IMR-90 (cell line): ENCODE measurements around the gene C14orf180. TPM values are rescaled to one million over a fixed set of nuclear protein-coding genes. Genes with fewer than 3 reads are reported as not detected.

Experiments
- ATAC-seq: fragments of 200-7000 bp; cut with Tn5 transposase; 2 replicates; pipeline ENCODE4 v1.9.1; 2020; ENCODE audit warnings: low read depth, mild to moderate bottlenecking, moderate library complexity
- BruUV-seq: library from RNA; stranded (reverse); fragments of 400-500 nt; replicated peaks from 2 replicates; lab custom pipeline; 2021; lab: Mats Ljungman, UMichigan
- CTCF ChIA-PET: fragments of 300-600 bp; formaldehyde crosslinking; extraction: SDS; loops from one replicate; lab custom pipeline; 2021; ENCODE audit warnings: antibody characterized with exemption; lab: Yijun Ruan, JAX
- POLR2A ChIA-PET: fragments of 300-600 bp; sonication (Branson Sonifier 250); formaldehyde crosslinking; loops from one replicate; lab custom pipeline; 2022; ENCODE audit warnings: antibody characterized with exemption; ENCODE audit not compliant: unreplicated experiment; lab: Charles Lee
- DNase-seq: peaks from one replicate; pipeline ENCODE4 v3.0.0; 2013
- H2AFZ ChIP-seq: replicated peaks from 2 replicates; pipeline ENCODE3; 2013; ENCODE audit warnings: low read length, mild to moderate bottlenecking; ENCODE audit not compliant: poor library complexity
- H2AK5ac ChIP-seq: 2 replicates; pipeline ENCODE4 v1.6.1; 2013; ENCODE audit warnings: low read depth, low read length, inconsistent platforms
- H2AK9ac ChIP-seq: replicated peaks from 2 replicates; pipeline ENCODE3; 2013; ENCODE audit warnings: mild to moderate bottlenecking, low read depth, low read length, moderate library complexity; ENCODE audit not compliant: poor library complexity
- H2BK120ac ChIP-seq: 2 replicates; pipeline ENCODE4 v1.6.1; 2013; ENCODE audit warnings: low read depth, low read length, inconsistent platforms
- H2BK15ac ChIP-seq: 3 replicates; pipeline ENCODE4 v1.6.1; 2013; ENCODE audit warnings: low read depth, low read length, inconsistent platforms
- H2BK20ac ChIP-seq: 2 replicates; pipeline ENCODE4 v1.6.1; 2013; ENCODE audit warnings: low read depth, mild to moderate bottlenecking, inconsistent platforms, low read length, moderate library complexity
- H2BK5ac ChIP-seq: 2 replicates; pipeline ENCODE4 v1.6.1; 2013; ENCODE audit warnings: mild to moderate bottlenecking, low read depth, low read length, inconsistent platforms; ENCODE audit not compliant: poor library complexity, severe bottlenecking
- H3K14ac ChIP-seq: replicated peaks from 2 replicates; pipeline ENCODE4 v1.6.1; 2013; ENCODE audit warnings: low read depth, low read length, inconsistent platforms
- H3K18ac ChIP-seq: 2 replicates; pipeline ENCODE4 v1.6.1; 2013; ENCODE audit warnings: low read depth, low read length, control low read depth
- H3K23ac ChIP-seq: 2 replicates; pipeline ENCODE4 v1.6.1; 2013; ENCODE audit warnings: low read depth, low read length, inconsistent platforms
- H3K27ac ChIP-seq: 2 replicates; pipeline ENCODE4 v1.5.1; 2013; ENCODE audit warnings: mild to moderate bottlenecking, control low read depth, low read length; ENCODE audit not compliant: insufficient read depth
- H3K27me3 ChIP-seq: 2 replicates; pipeline ENCODE4 v1.6.1; 2013; ENCODE audit warnings: low read length; ENCODE audit not compliant: control insufficient read depth, insufficient read depth
- H3K36me3 ChIP-seq: 2 replicates; pipeline ENCODE4 v1.6.1; 2013; ENCODE audit warnings: low read length, mixed read lengths; ENCODE audit not compliant: control insufficient read depth, insufficient read depth
- H3K4ac ChIP-seq: 2 replicates; pipeline ENCODE4 v1.6.1; 2013; ENCODE audit warnings: low read depth, low read length, inconsistent platforms
- H3K4me1 ChIP-seq: 2 replicates; pipeline ENCODE4 v1.6.1; 2013; ENCODE audit warnings: low read length, mixed read lengths; ENCODE audit not compliant: control insufficient read depth, insufficient read depth
- H3K4me2 ChIP-seq: 2 replicates; pipeline ENCODE4 v1.6.1; 2013; ENCODE audit warnings: low read depth, mild to moderate bottlenecking, control low read depth, low read length, moderate library complexity
- H3K4me3 ChIP-seq: 2 replicates; pipeline ENCODE4 v1.5.1; 2013; ENCODE audit warnings: low read depth, mild to moderate bottlenecking, control low read depth, low read length, moderate library complexity; ENCODE audit not compliant: insufficient read depth
- H3K56ac ChIP-seq: 2 replicates; pipeline ENCODE4 v1.6.1; 2013; ENCODE audit warnings: low read length, inconsistent platforms; ENCODE audit not compliant: insufficient read depth; ENCODE audit errors: extremely low read depth
- H3K79me1 ChIP-seq, 2 experiments: 2 replicates each; pipeline ENCODE4 v1.6.1; 2013; ENCODE audit warnings: low read length in 2 of 2, inconsistent platforms in 1 of 2, low read depth in 1 of 2
- H3K9ac ChIP-seq: 2 replicates; pipeline ENCODE4 v1.6.1; 2013; ENCODE audit warnings: low read depth, low read length, control low read depth
- H3K9me1 ChIP-seq: 2 replicates; pipeline ENCODE4 v1.6.1; 2013; ENCODE audit warnings: low read length, inconsistent platforms; ENCODE audit not compliant: insufficient read depth
- H3K9me3 ChIP-seq: 2 replicates; pipeline ENCODE4 v1.6.1; 2013; ENCODE audit warnings: low read length; ENCODE audit not compliant: control insufficient read depth, insufficient read depth
- H4K20me1 ChIP-seq: 2 replicates; pipeline ENCODE4 v1.6.1; 2013; ENCODE audit warnings: low read length, inconsistent platforms; ENCODE audit not compliant: insufficient read depth
- H4K5ac ChIP-seq: 2 replicates; pipeline ENCODE4 v1.6.1; 2013; ENCODE audit warnings: mild to moderate bottlenecking, low read depth, low read length, control low read depth
- H4K8ac ChIP-seq, 2 experiments: 2 replicates each; pipeline ENCODE4 v1.6.1; 2013; ENCODE audit warnings: low read depth in 2 of 2, low read length in 2 of 2, control low read depth in 1 of 2, inconsistent platforms in 1 of 2
- H4K91ac ChIP-seq: 2 replicates; pipeline ENCODE4 v1.6.1; 2013; ENCODE audit warnings: low read depth, low read length, inconsistent platforms; ENCODE audit not compliant: insufficient read depth
- POLR2A ChIP-seq: IDR thresholded peaks from 2 replicates; pipeline ENCODE4 v1.6.1; 2012; ENCODE audit warnings: mild to moderate bottlenecking, low read depth, low read length
- RFX5 ChIP-seq: IDR thresholded peaks from 2 replicates; pipeline ENCODE4 v1.8.0; 2012; ENCODE audit warnings: low read depth, mild to moderate bottlenecking, low read length, moderate library complexity
- WGBS, 2 experiments: methylation state at CpG; one replicate each; pipeline versions ENCODE4 v1.1.5 to v1.1.7; 2013; ENCODE audit warnings: missing lambda C conversion rate in 2 of 2; ENCODE audit not compliant: insufficient read length in 1 of 2; ENCODE audit errors: extremely low coverage in 2 of 2; 5-methylcytosine and 5-hydroxymethylcytosine counted together
- dilution Hi-C: fragments of 300-500 bp; cut with HindIII; formaldehyde crosslinking; loops from one replicate; pipeline ENCODE4 v1.14.3; 2018; ENCODE audit warnings: low sequenced_read_pairs; ENCODE audit not compliant: unreplicated experiment
- in situ Hi-C: fragments of 300-500 bp; cut with MboI; formaldehyde crosslinking; loops from 3 replicates; pipeline ENCODE4 v1.14.3; 2019; ENCODE audit warnings: low sequenced_read_pairs, inconsistent platforms, mixed read lengths
- intact Hi-C: fragments of 100-400 bp; cut with micrococcal nuclease; formaldehyde crosslinking; loops from 2 replicates; pipeline ENCODE4 v1.10.0; 2022
- polyA plus RNA-seq, 3 experiments: library from polyadenylated mRNA; depleted of rRNA; stranded (reverse); fragments of >200 nt; gene quantifications; 2 replicates each; pipeline ENCODE4 v1.2.3, GENCODE V29; 2012; ENCODE audit warnings: low replicate concordance in 1 of 3
- total RNA-seq: library from RNA; depleted of rRNA; stranded (reverse); fragments of >200 nt; gene quantifications from 2 replicates; pipeline ENCODE4 v1.2.3, GENCODE V29; 2012

The C14orf180 gene
- total and polyA plus RNA-seq, 2 of the 4 experiments (the other 2 are of a cell fraction), result not detected

DNA sequence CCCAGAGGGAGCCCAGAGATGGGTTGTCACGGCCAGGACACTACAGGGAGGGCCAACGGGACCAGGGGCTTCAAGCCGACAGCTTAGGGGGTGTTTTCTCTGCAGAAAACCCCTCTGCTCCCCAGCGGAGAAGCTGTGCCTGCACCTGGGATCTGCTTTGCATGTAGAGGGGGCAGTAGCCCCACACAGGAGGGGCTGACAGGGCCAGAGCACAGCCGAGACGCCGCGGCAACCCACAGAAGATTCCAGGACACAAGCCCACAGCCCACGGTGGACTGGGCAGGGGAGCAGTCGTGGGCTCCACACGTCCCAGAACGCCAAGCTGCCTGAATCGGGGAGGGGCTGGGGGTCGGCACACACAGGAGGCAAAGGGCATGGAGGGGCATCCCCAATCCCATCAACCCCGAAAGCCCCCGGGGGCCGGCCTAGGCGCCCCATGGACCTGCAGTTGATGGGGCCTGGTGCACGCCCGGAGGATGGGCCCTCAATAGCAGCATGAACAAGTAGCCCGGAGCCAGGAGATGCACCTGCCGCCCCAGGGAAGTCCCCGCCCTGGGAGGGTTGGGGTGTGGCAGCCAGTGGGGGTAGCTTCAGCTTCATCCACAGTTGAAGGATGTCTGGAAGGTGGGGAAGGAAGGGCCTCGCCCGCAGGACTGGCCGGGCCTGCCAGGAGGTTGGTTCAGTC, 55.5 kb downstream of the C14orf180 start:
- DNase-seq (no peak), ATAC-seq (no peak)
- Histone ChIP-seq H3K27ac (no peak overlapping the region), H3K4me1 (no peaks in the 10 kb centered on the region), H3K9me3 (no peaks in the 10 kb centered on the region), H4K91ac (no peak overlapping the region), H3K9ac (no peak overlapping the region), H3K27me3 (peaks cover 17% of the 10 kb centered on the region), H2BK15ac (no peak overlapping the region), H3K4ac (no peak overlapping the region), H2BK120ac (no peak overlapping the region), H3K36me3 (no peaks in the 10 kb centered on the region), H4K20me1 (no peaks in the 10 kb centered on the region), H3K18ac (no peak overlapping the region), H2BK5ac (no peak overlapping the region), H3K23ac (no peak overlapping the region), H3K79me1 (no peaks in the 10 kb centered on the region), H3K4me3 (no peak overlapping the region), H4K8ac (no peak overlapping the region), H3K9me1 (no peaks in the 10 kb centered on the region), H3K14ac (no peak overlapping the region), H2BK20ac (no peak overlapping the region), H4K5ac (no peak overlapping the region), H3K56ac (no peak overlapping the region; the same call in 1 of the 2 replicates), H2AFZ (no peak overlapping the region), H3K4me2 (no peak overlapping the region), H2AK9ac (no peak overlapping the region), H2AK5ac (no peak overlapping the region)
- intact Hi-C loops (no loop called here), dilution Hi-C loops (no loop called here), in situ Hi-C loops (loop anchor here (25.0 kb wide), 1 partner anchor 548 kb away; the partner anchor contains the start of gene ASPG)
- TF ChIP-seq RFX5 (no peak), POLR2A (no peak)
- no TSS peak for BruUV-seq
- ChIA-PET POLR2A (no interaction called here), CTCF (no interaction called here)
- WGBS, 2 experiments, result 56% methylated on average over 6 of the region's 26 CpGs; no CpG with 5 or more reads in 1 of the 2 experiments
